A549 (cell line): Measurements from ENCODE around the gene CFAP100. TPM values are rescaled to one million over a fixed set of nuclear protein-coding genes. Genes with fewer than 3 reads are reported as not detected.

Source experiments
- ATAC-seq, 2 experiments: fragments of 200-7000 bp in 1 of 2; fragments of >200 bp in 1 of 2; cut with Nextera tagmentation in 1 of 2; cut with Tn5 transposase in 1 of 2; 3 replicates each; pipeline versions ENCODE4 v1.8.0 to v1.9.1; 2018 to 2020; ENCODE audit warnings: mild to moderate bottlenecking in 1 of 2, moderate library complexity in 1 of 2
- CTCF ChIA-PET: fragments of 300-600 bp; sonication (Branson Sonifier 250); formaldehyde crosslinking; extraction: SDS; loops from one replicate; lab custom pipeline; 2021; ENCODE audit warnings: antibody characterized with exemption, inconsistent platforms; lab: Yijun Ruan, JAX
- POLR2A ChIA-PET: fragments of 350-600 bp; formaldehyde crosslinking; extraction: SDS; loops from one replicate; lab custom pipeline; 2021; ENCODE audit warnings: antibody characterized with exemption, inconsistent platforms; lab: Yijun Ruan, JAX
- DNase-seq, 2 experiments: peaks; one replicate each; pipeline versions ENCODE4 v3.0.0 to v3.0.0-alpha.2; 2011 to 2016; ENCODE audit warnings: low read depth in 1 of 2, low spot score in 1 of 2
- FAIRE-seq: peaks from 2 replicates; lab custom pipeline; 2011; peaks lifted over from hg19 to GRCh38; lab: Jason Lieb, UNC
- H3K27ac ChIP-seq, 2 experiments: fragments of >200 bp; sonication (Bioruptor Twin); formaldehyde crosslinking; 3 replicates each; pipeline ENCODE4 v1.5.1; 2016 to 2017
- H3K4me1 ChIP-seq: fragments of >200 bp; sonication (Bioruptor Twin); formaldehyde crosslinking; 3 replicates; pipeline ENCODE4 v1.6.1; 2016
- H3K4me2 ChIP-seq: fragments of >200 bp; sonication (Bioruptor Twin); formaldehyde crosslinking; 3 replicates; pipeline ENCODE4 v1.6.1; 2016
- H3K4me3 ChIP-seq: fragments of >200 bp; sonication (Bioruptor Twin); formaldehyde crosslinking; 3 replicates; pipeline ENCODE4 v1.5.1; 2016
- H3K9me3 ChIP-seq: fragments of >200 bp; sonication (Bioruptor Twin); formaldehyde crosslinking; 3 replicates; pipeline ENCODE4 v1.6.1; 2016
- BCL3 ChIP-seq: fragments of >200 bp; sonication (Bioruptor Twin); formaldehyde crosslinking; IDR thresholded peaks from 3 replicates; pipeline ENCODE4 v1.6.1; 2016
- CHD4 ChIP-seq: fragments of 200-600 bp; sonication (generic); IDR thresholded peaks from 2 replicates; pipeline ENCODE4 v1.6.1; 2016; ENCODE audit warnings: antibody characterized with exemption, mild to moderate bottlenecking, borderline replicate concordance
- EHF ChIP-seq: fragments of 250-450 bp; sonication (Bioruptor Pico); IDR thresholded peaks from 2 replicates; pipeline ENCODE4 v1.5.0; 2020; ENCODE audit warnings: mild to moderate bottlenecking
- EP300 ChIP-seq, 2 experiments: fragments of >200 bp; sonication (Bioruptor Twin); formaldehyde crosslinking; IDR thresholded peaks; 2 replicates in 1 of 2; 3 replicates in 1 of 2; pipeline ENCODE4 v1.6.1; 2016 to 2017
- ESRRA ChIP-seq: fragments of 150-350 bp; IDR thresholded peaks from 2 replicates; pipeline ENCODE4 v1.6.1; 2014; ENCODE audit warnings: mild to moderate bottlenecking, low read length, borderline replicate concordance
- FOSL2 ChIP-seq, 2 experiments: fragments of 450-650 bp in 1 of 2; fragments of >200 bp in 1 of 2; sonication (Bioruptor Twin) in 1 of 2; formaldehyde crosslinking; IDR thresholded peaks; 2 replicates each; pipeline versions ENCODE4 v1.5.0 to v1.6.1; 2016 to 2020; ENCODE audit warnings: mild to moderate bottlenecking in 1 of 2, moderate library complexity in 1 of 2
- FOXS1 ChIP-seq: fragments of 250-450 bp; sonication (Bioruptor Pico); IDR thresholded peaks from 2 replicates; pipeline ENCODE4 v1.5.0; 2020; ENCODE audit warnings: mild to moderate bottlenecking, moderate library complexity
- GATA3 ChIP-seq: IDR thresholded peaks from 2 replicates; pipeline ENCODE4 v1.6.1; 2012; ENCODE audit warnings: borderline replicate concordance
- HDAC2 ChIP-seq: fragments of 200-600 bp; sonication (generic); IDR thresholded peaks from 2 replicates; pipeline ENCODE4 v1.6.1; 2016
- HEYL ChIP-seq: fragments of 250-450 bp; sonication (Bioruptor Pico); IDR thresholded peaks from 2 replicates; pipeline ENCODE4 v1.8.0; 2021; ENCODE audit warnings: mild to moderate bottlenecking, moderate library complexity
- HOXB5 ChIP-seq: fragments of 250-450 bp; sonication (Bioruptor Pico); IDR thresholded peaks from 2 replicates; pipeline ENCODE4 v1.5.0; 2020; ENCODE audit warnings: mild to moderate bottlenecking, moderate library complexity
- JUN ChIP-seq, 2 experiments: fragments of >200 bp; sonication (Bioruptor Twin); formaldehyde crosslinking; IDR thresholded peaks; 2 replicates in 1 of 2; 3 replicates in 1 of 2; pipeline ENCODE4 v1.6.1; 2016 to 2017
- KDM5A ChIP-seq: fragments of 200-600 bp; sonication (generic); IDR thresholded peaks from 2 replicates; pipeline ENCODE4 v1.6.1; 2016; ENCODE audit warnings: antibody characterized with exemption, mild to moderate bottlenecking
- MAFK ChIP-seq: fragments of 450-650 bp; IDR thresholded peaks from 2 replicates; pipeline ENCODE4 v1.6.1; 2014; ENCODE audit not compliant: partially characterized antibody
- MAZ ChIP-seq: fragments of 150-350 bp; IDR thresholded peaks from 2 replicates; pipeline ENCODE4 v1.6.1; 2014; ENCODE audit warnings: antibody characterized with exemption, low read depth, low read length, borderline replicate concordance
- MYC ChIP-seq: IDR thresholded peaks from 2 replicates; pipeline ENCODE4 v1.6.1; 2012; ENCODE audit warnings: mild to moderate bottlenecking, inconsistent platforms, low read length, improper control_type of control experiment, borderline replicate concordance
- NFE2L2 ChIP-seq: fragments of 150-350 bp; conservative IDR thresholded peaks from 2 replicates; pipeline ENCODE4 v1.6.1; 2014; ENCODE audit warnings: low read length
- POLR2A ChIP-seq: IDR thresholded peaks from 2 replicates; pipeline ENCODE4 v1.6.1; 2012; ENCODE audit warnings: mild to moderate bottlenecking, low read length
- TFCP2L1 ChIP-seq: fragments of 250-450 bp; sonication (Bioruptor Pico); IDR thresholded peaks from 2 replicates; pipeline ENCODE4 v1.5.0; 2021; ENCODE audit warnings: mild to moderate bottlenecking
- TP53 ChIP-seq: fragments of 250-450 bp; sonication (Bioruptor Pico); IDR thresholded peaks from 2 replicates; pipeline ENCODE4 v1.5.0; 2021; ENCODE audit warnings: mild to moderate bottlenecking, moderate library complexity
- ZSCAN20 ChIP-seq: fragments of 250-450 bp; sonication (Bioruptor Pico); IDR thresholded peaks from 2 replicates; pipeline ENCODE4 v1.8.0; 2022; ENCODE audit warnings: mild to moderate bottlenecking, moderate library complexity
- WGBS: methylation state at CpG from one replicate; pipeline ENCODE4 v1.1.6; 2017; ENCODE audit errors: missing lambda C conversion rate; 5-methylcytosine and 5-hydroxymethylcytosine counted together
- polyA plus RNA-seq, 4 experiments: library from polyadenylated mRNA; depleted of rRNA in 3 of 4; stranded (reverse); fragments of >200 nt; fragmentation: RNase III in 1 of 4; extraction: RNeasy Plus Mini Kit Qiagen cat#74134 plus additional on column Dnase treatment in 1 of 4; gene quantifications; 2 replicates in 3 of 4; 3 replicates in 1 of 4; pipeline ENCODE4 v1.2.3, GENCODE V29; 2011 to 2017
- TF ChIP-seq, protein P1 (sequence below): fragments of 250-450 bp; sonication (Bioruptor Pico); IDR thresholded peaks from 2 replicates; pipeline ENCODE4 v1.5.0; 2020; ENCODE audit warnings: low read depth, mild to moderate bottlenecking, moderate library complexity
- TF ChIP-seq, protein P2 (sequence below): IDR thresholded peaks from 2 replicates; pipeline ENCODE4 v1.6.1; 2012
- TF ChIP-seq, protein P3 (sequence below): fragments of 250-450 bp; sonication (Bioruptor Pico); IDR thresholded peaks from 2 replicates; pipeline ENCODE4 v1.5.0; 2021; ENCODE audit warnings: mild to moderate bottlenecking, moderate library complexity, borderline replicate concordance

CFAP100 gene
- polyA plus RNA-seq, 2 of the 4 experiments (the other 2 are of a cell fraction), result not detected

GRCh38 chr3:126352476-126353454 lies 41.9 kb upstream of the CFAP100 start:
- no peak overlapping the region for H3K4me3 ChIP-seq
- no peak overlapping the region for H3K4me2 ChIP-seq
- 76% methylated on average over 7 of the region's 27 CpGs for WGBS
- POLR2A ChIA-PET, result no interaction called here
- no peak for ATAC-seq
- no peak overlapping the region for H3K27ac ChIP-seq
- TF ChIP-seq FOXS1 (CRISPR knock-in tag), result no peak
- TF ChIP-seq MAFK, result no peak
- TF ChIP-seq EHF (CRISPR knock-in tag), result no peak
- TF ChIP-seq KDM5A, result no peak
- TF ChIP-seq JUN (IDR thresholded peaks at IDR 0.05), result no peak
- no peak for TF ChIP-seq HEYL (CRISPR knock-in tag)
- TF ChIP-seq ZSCAN20 (CRISPR knock-in tag), result no peak
- TF ChIP-seq HDAC2, result no peak
- TF ChIP-seq MAZ, result no peak
- no peak for TF ChIP-seq HOXB5 (CRISPR knock-in tag)
- no peak for TF ChIP-seq GATA3
- TF ChIP-seq, protein P1, sequence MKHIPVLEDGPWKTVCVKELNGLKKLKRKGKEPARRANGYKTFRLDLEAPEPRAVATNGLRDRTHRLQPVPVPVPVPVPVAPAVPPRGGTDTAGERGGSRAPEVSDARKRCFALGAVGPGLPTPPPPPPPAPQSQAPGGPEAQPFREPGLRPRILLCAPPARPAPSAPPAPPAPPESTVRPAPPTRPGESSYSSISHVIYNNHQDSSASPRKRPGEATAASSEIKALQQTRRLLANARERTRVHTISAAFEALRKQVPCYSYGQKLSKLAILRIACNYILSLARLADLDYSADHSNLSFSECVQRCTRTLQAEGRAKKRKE (CRISPR knock-in tag), result no peak
- TF ChIP-seq ESRRA, result no peak
- no peak for TF ChIP-seq NFE2L2
- TF ChIP-seq BCL3, result no peak
- no peak for TF ChIP-seq FOSL2 (IDR thresholded peaks at IDR 0.05)
- no peak for TF ChIP-seq FOSL2 (CRISPR knock-in tag; IDR thresholded peaks at IDR 0.05)
- TF ChIP-seq CHD4, result no peak
- TF ChIP-seq, all 56 proteins: peak for 0
- Histone ChIP-seq H3K4me1 (no peaks in the 10 kb centered on the region), H3K9me3 (no peaks in the 10 kb centered on the region)
- DNase-seq, result no peak
- CTCF ChIA-PET, result interaction anchor here (0.7 kb wide), 1 partner anchor 15 kb away, joined by 3 read pairs; no protein-coding TSS in a partner anchor
- FAIRE-seq, result no peak

- WGBS, result 81% methylated on average over 6 of the region's 8 CpGs
- no peak for FAIRE-seq
Observed at GRCh38 chr3:126353694-126354321, 40.9 kb upstream of the CFAP100 start.

More at GRCh38 chr3:126353694-126354321, 40.9 kb upstream of the CFAP100 start:
- DNase-seq (no peak), ATAC-seq (no peak)
- Histone ChIP-seq H3K4me3 (no peak overlapping the region), H3K4me2 (no peak overlapping the region), H3K4me1 (no peaks in the 10 kb centered on the region), H3K9me3 (no peaks in the 10 kb centered on the region), H3K27ac (no peak overlapping the region)
- CTCF ChIA-PET, result interaction anchor here (0.7 to 1.3 kb wide), 2 partner anchors 16 to 220 kb away, joined by 3 read pairs; no protein-coding TSS in a partner anchor
- POLR2A ChIA-PET, result no interaction called here
- TF ChIP-seq TP53 (CRISPR knock-in tag), result no peak
- TF ChIP-seq EP300 (IDR thresholded peaks at IDR 0.05), result no peak
- TF ChIP-seq POLR2A, result no peak
- TF ChIP-seq HDAC2, result no peak
- no peak for TF ChIP-seq ESRRA
- no peak for TF ChIP-seq TFCP2L1 (CRISPR knock-in tag)
- no peak for TF ChIP-seq MAFK
- no peak for TF ChIP-seq GATA3
- TF ChIP-seq, protein P2, sequence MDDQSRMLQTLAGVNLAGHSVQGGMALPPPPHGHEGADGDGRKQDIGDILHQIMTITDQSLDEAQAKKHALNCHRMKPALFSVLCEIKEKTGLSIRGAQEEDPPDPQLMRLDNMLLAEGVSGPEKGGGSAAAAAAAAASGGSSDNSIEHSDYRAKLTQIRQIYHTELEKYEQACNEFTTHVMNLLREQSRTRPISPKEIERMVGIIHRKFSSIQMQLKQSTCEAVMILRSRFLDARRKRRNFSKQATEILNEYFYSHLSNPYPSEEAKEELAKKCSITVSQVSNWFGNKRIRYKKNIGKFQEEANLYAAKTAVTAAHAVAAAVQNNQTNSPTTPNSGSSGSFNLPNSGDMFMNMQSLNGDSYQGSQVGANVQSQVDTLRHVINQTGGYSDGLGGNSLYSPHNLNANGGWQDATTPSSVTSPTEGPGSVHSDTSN, result no peak
- TF ChIP-seq EHF (CRISPR knock-in tag), result no peak
- TF ChIP-seq ZSCAN20 (CRISPR knock-in tag), result no peak
- no peak for TF ChIP-seq MYC
- TF ChIP-seq, protein P3, sequence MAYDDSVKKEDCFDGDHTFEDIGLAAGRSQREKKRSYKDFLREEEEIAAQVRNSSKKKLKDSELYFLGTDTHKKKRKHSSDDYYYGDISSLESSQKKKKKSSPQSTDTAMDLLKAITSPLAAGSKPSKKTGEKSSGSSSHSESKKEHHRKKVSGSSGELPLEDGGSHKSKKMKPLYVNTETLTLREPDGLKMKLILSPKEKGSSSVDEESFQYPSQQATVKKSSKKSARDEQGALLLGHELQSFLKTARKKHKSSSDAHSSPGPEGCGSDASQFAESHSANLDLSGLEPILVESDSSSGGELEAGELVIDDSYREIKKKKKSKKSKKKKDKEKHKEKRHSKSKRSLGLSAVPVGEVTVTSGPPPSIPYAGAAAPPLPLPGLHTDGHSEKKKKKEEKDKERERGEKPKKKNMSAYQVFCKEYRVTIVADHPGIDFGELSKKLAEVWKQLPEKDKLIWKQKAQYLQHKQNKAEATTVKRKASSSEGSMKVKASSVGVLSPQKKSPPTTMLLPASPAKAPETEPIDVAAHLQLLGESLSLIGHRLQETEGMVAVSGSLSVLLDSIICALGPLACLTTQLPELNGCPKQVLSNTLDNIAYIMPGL (CRISPR knock-in tag), result no peak
